HG03575 (cell line): ENCODE measurements around the gene KRT86.
A peak's percentile ranks its signal among the peaks of the same experiment; 100 is the strongest.
"Not testable (repeated sequence)": the region's sequence is repeated elsewhere in the genome, so short reads cannot be mapped to it uniquely, and the experiment has no call there.

Experiments used
- ATAC-seq: cut with Tn5 transposase; IDR thresholded peaks from one replicate; pipeline ENCODE4 v1.9.1; 2021; ENCODE audit not compliant: unreplicated experiment, insufficient number of reproducible peaks, low FRiP score; ENCODE audit errors: extremely low read depth

KRT86 gene

GRCh38 chr12:52236386-52237050 lies 37.9 kb upstream of the KRT86 start:
- no peak for ATAC-seq

GRCh38 chr12:52238207-52238840 lies 36.1 kb upstream of the KRT86 start:
- no peak for ATAC-seq

GRCh38 chr12:52238916-52239646 lies 35.4 kb upstream of the KRT86 start:
- ATAC-seq, result no peak

GRCh38 chr12:52239767-52240166 lies 34.7 kb upstream of the KRT86 start:
- ATAC-seq, result no peak

- not testable (repeated sequence) for ATAC-seq
Measured at GRCh38 chr12:52240247-52240646, 34.2 kb upstream of the KRT86 start.

GRCh38 chr12:52241205-52241842 lies 33.1 kb upstream of the KRT86 start:
- ATAC-seq, result no peak

GRCh38 chr12:52242442-52243258 lies 31.8 kb upstream of the KRT86 start:
- ATAC-seq, result no peak

- no peak for ATAC-seq
Measured at GRCh38 chr12:52243259-52243855, 31.1 kb upstream of the KRT86 start.

GRCh38 chr12:52243856-52244614 lies 30.4 kb upstream of the KRT86 start:
- ATAC-seq, result peak; percentile 72

- ATAC-seq, result no peak
Measured at GRCh38 chr12:52244615-52244994, 29.8 kb upstream of the KRT86 start.

GRCh38 chr12:52245259-52245961 lies 29.0 kb upstream of the KRT86 start:
- no peak for ATAC-seq

GRCh38 chr12:52245962-52246569 lies 28.4 kb upstream of the KRT86 start:
- no peak for ATAC-seq

- no peak for ATAC-seq
Measured at GRCh38 chr12:52246720-52247621, 27.5 kb upstream of the KRT86 start.

GRCh38 chr12:52247622-52248540 lies 26.6 kb upstream of the KRT86 start:
- ATAC-seq, result no peak
